Measurements from ENCODE around the gene DVL1. TPM values are rescaled to one million over a fixed set of nuclear protein-coding genes. Genes with fewer than 3 reads are reported as not detected.
"Not testable (repeated sequence)": the region's sequence is repeated elsewhere in the genome, so short reads cannot be mapped to it uniquely, and the experiment has no call there.

DVL1 gene
- total and polyA plus RNA-seq, 8 donors = 30.6 to 103 (median 50.3) TPM

- H3K27me3 ChIP-seq = no peaks in the 10 kb centered on the region
- intact Hi-C loops (cut with DNase I) = no loop called here
- ATAC-seq (no peak), DNase-seq (peak in 2 of 6 donors; percentile 29 to 80), FAIRE-seq (no peak)
- H3K4me1 ChIP-seq = peaks cover 6 to 26% (median 13%) of the 10 kb centered on the region in 3 donors
- H3K36me3 ChIP-seq = no peaks in the 10 kb centered on the region
- no peak overlapping the region for H3K27ac ChIP-seq
- no peaks in the 10 kb centered on the region for H3K9me3 ChIP-seq
- no peak for TF ChIP-seq CTCF (IDR thresholded peaks at IDR 0.05)
- 56 to 64% methylated on average over 12 of the region's 12 CpGs for WGBS, 2 donors
- no peak overlapping the region for H3K4me3 ChIP-seq
Measured at GRCh38 chr1:1371364-1371745, 22.1 kb upstream of the DVL1 start.

- intact Hi-C loops (cut with DNase I) = no loop called here
- Histone ChIP-seq H3K4me3 (no peak overlapping the region), H3K27me3 (no peaks in the 10 kb centered on the region), H3K9me3 (no peaks in the 10 kb centered on the region), H3K27ac (no peak overlapping the region), H3K36me3 (no peaks in the 10 kb centered on the region), H3K4me1 (peaks cover 6 to 21% (median 13%) of the 10 kb centered on the region in 3 donors)
- ATAC-seq (no peak), DNase-seq (peak in 2 of 6 donors; percentile 40 to 72), FAIRE-seq (no peak)
- no peak for TF ChIP-seq CTCF (IDR thresholded peaks at IDR 0.05)
- WGBS, 2 donors = 74 to 76% methylated on average over 15 to 16 of the region's 16 CpGs
Measured at GRCh38 chr1:1370771-1371300, 21.6 kb upstream of the DVL1 start.

- H3K27ac ChIP-seq; H3K9me3 ChIP-seq; H3K27me3 ChIP-seq; H3K4me3 ChIP-seq; ATAC-seq; H3K36me3 ChIP-seq; FAIRE-seq; intact Hi-C loops (cut with DNase I): not testable (repeated sequence)
- H3K4me1 ChIP-seq = peaks cover 6 to 21% (median 13%) of the 10 kb centered on the region in 3 donors
- 84 to 92% methylated on average over 14 of the region's 14 CpGs for WGBS, 2 donors
- peak in 1 of 6 donors; percentile 22 for DNase-seq
Measured at GRCh38 chr1:1370094-1370493, 20.9 kb upstream of the DVL1 start.

- 90 to 96% methylated on average over 5 of the region's 5 CpGs for WGBS, 2 donors
- ATAC-seq = no peak
- no peaks in the 10 kb centered on the region for H3K27me3 ChIP-seq
- peaks cover 0 to 6% (median 2%) of the 10 kb centered on the region in 3 donors for H3K4me1 ChIP-seq
- no peak overlapping the region for H3K27ac ChIP-seq
- no peaks in the 10 kb centered on the region for H3K36me3 ChIP-seq
- no peak for FAIRE-seq
- no peak for TF ChIP-seq CTCF (IDR thresholded peaks at IDR 0.05)
- no peak for DNase-seq
- no peaks in the 10 kb centered on the region for H3K9me3 ChIP-seq
- intact Hi-C loops (cut with DNase I) = no loop called here
- no peak overlapping the region for H3K4me3 ChIP-seq
Measured at GRCh38 chr1:1367315-1367714, 18.1 kb upstream of the DVL1 start.

GRCh38 chr1:1366699-1367066 is 17.5 kb upstream of the DVL1 start:
- FAIRE-seq (no peak), DNase-seq (no peak), ATAC-seq (no peak)
- H3K27me3 ChIP-seq = no peaks in the 10 kb centered on the region
- H3K27ac ChIP-seq = no peak overlapping the region
- intact Hi-C loops (cut with DNase I) = no loop called here
- no peaks in the 10 kb centered on the region for H3K9me3 ChIP-seq
- H3K36me3 ChIP-seq = no peaks in the 10 kb centered on the region
- TF ChIP-seq CTCF (IDR thresholded peaks at IDR 0.05) = no peak
- no peak overlapping the region for H3K4me3 ChIP-seq
- WGBS, 2 donors = 90 to 97% methylated on average over 3 of the region's 3 CpGs
- H3K4me1 ChIP-seq = peaks cover 0 to 1% (median 0%) of the 10 kb centered on the region in 3 donors
